Left hindlimb (tissue), 1 donor: ENCODE data around the gene SLC8B1.

Source experiments
- DNase-seq: peaks from one replicate; pipeline ENCODE4 v3.0.0-alpha.2; 2018

SLC8B1 gene

GRCh38 chr12:113292091-113292490 is 42.8 kb downstream of the SLC8B1 start:
- no peak for DNase-seq

- no peak for DNase-seq
Measured at GRCh38 chr12:113291586-113291985, 43.3 kb downstream of the SLC8B1 start.

GRCh38 chr12:113290506-113290905 is 44.4 kb downstream of the SLC8B1 start:
- no peak for DNase-seq

- DNase-seq, result no peak
Measured at GRCh38 chr12:113289361-113289760, 45.5 kb downstream of the SLC8B1 start.

DNA sequence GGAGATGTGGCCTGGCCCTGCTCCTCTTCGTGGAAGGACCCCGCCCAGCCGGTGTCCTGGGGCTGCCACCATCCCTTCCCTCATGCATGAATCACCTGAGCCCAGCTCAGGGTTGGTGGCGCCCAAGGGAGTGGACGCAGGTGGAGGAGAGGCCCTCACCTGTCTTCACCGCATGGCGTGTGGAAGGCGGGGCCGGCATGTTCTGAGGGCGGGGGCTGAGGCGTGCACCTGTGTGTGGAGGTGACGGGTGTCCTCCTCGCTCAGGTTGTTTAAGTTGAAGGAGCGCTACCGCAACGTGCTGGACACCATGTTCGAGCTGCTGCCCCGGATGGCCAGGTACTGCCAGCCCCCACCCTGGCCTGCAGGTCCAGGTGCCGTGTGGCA is 47.0 kb downstream of the SLC8B1 start:
- DNase-seq, result no peak

DNA sequence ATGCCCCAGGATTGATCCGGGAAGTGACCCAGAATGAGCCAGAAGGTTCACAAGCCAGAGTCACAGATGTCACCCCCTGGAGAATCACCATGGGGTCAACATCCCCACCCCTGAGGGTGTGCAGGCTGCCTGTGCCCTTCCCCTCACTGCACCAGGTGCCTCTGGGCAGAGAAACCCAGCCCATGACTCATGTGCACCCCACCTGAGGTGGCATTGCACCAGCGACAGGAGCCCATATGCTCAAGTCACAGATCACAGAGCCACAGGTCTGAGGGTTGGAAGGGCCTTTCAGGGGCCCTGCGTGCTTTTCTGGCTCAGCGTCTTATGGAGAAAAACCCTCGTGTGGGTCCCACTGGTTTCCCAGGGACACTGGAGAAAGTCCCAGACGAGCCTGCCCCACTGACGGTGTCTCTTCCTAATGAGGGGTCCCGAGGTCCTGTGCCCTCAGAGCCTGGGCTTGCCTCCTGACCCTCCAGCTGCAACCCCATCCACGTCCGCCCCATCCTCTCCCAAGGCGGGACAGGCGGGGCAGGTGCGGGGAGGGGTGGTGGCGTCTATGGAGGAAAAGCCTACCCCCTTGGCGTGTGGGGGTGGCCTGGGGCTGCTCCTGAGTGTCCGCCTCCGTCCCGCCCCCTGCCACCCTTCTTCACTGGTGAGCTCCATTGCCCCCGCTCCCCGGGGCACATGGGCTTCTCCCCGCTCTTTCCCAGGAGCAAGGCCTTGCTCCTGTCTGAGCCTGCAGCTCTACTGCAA is 47.6 kb downstream of the SLC8B1 start:
- no peak for DNase-seq

GRCh38 chr12:113286712-113287111 is 48.2 kb downstream of the SLC8B1 start:
- DNase-seq, result no peak

GRCh38 chr12:113285679-113286610 is 49.0 kb downstream of the SLC8B1 start:
- DNase-seq, result no peak

DNA sequence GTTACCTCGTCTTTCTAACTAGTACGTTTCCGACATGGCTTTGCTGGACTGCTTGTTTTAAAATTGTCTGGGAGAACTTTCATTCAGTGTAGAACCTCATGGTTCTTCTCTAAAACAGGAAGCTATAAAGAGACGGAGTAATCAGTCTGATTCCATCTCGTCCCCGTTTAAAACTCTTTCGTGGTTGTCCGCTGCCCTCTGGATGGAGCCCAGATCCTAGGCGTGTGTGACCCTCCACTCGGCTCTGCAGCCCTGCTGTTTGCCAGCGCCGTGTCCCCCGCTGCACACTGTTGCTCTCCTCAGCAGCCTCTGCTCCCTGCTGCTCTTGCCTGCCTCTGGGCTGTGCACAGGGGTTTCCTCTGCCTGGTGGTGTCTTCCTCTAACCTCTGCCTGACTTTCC is 50.2 kb downstream of the SLC8B1 start:
- no peak for DNase-seq

GRCh38 chr12:113278633-113279032 is 56.3 kb downstream of the SLC8B1 start:
- DNase-seq, result no peak

- no peak for DNase-seq
Measured at GRCh38 chr12:113278141-113278540, 56.8 kb downstream of the SLC8B1 start.

DNA sequence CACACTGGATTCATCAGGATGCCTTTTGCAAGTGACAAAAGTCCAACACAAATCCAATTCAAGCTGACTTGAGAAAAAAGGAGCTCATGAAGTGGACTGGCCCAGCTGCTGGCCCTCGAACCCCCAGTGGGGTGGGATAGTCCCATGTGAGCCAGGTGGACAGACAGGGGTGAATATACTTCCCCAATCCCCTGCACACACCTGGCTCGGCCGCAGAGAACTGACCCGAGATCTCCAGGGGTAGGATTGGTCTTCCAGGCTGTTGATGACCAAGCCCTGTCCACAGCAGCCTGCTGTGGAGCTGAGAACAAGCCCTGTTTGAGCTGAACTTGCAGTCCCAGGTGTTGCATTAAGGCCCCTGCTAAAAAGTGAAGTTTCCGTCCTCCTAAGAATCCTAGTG is 57.4 kb downstream of the SLC8B1 start:
- DNase-seq, result no peak

DNA sequence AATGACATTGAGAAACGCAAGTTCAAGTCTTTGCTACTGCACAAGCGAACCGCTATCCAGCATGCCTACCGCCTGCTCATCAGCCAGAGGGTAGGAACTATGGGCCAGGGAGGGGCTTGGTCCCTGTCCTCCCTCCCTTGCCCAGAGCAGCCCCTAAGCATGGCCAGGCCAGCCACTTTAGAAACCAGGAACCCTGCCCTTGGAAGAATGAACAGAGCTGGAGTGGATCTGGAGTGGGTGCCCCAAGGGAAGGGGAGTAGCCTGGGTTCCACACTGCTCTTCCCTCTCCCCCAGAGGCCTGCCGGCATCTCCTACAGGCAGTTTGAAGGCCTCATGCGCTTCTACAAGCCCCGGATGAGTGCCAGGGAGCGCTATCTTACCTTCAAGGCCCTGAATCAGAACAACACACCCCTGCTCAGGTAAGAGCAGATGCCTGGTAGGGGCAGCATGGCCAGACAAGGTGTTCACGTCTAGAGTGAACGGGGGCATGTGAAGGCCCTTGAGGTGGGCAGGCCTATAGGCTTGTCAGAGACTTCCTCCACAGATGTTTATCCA is 57.9 kb downstream of the SLC8B1 start:
- no peak for DNase-seq

DNA sequence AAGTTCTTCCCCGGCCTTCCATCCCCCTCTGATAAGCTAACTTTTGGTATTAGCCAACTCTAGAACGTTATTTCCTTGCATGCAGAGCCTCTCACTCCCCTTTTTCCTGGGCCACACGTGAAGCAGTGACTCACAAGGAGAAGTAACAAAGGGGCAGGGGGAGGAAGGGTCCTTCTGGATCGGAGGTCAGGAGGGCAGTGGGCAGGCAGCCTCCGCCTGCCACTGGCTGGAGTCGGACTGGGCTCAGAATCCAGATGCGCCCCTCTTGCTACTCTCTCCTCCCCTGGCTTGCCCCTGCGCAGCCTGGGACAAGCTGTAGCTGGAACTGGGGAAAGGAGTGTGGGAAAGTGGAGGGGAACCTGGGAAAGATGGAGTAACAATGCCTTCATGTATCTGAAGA is 58.6 kb downstream of the SLC8B1 start:
- DNase-seq, result no peak

DNA sequence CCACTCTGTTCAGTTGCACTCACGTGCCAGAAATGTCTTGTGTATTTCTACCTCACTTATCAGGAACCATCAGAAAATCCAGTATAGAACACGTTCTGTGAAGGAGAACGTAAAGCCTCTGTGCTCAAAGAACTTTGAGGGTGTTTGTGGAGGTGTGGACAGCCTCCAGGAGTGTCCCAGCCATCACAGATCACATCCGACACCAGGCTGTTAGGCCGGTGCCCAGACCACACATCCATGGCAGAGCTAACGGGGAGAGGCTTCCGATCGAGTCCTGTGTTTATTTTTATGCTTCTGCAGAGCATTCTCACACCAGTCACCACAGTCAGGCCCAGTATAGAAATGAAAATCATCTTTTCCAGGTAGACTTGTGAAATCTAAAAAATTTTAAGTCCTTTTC is 60.1 kb downstream of the SLC8B1 start:
- DNase-seq, result no peak

GRCh38 chr12:113273053-113273725 is 61.7 kb downstream of the SLC8B1 start:
- no peak for DNase-seq

DNA sequence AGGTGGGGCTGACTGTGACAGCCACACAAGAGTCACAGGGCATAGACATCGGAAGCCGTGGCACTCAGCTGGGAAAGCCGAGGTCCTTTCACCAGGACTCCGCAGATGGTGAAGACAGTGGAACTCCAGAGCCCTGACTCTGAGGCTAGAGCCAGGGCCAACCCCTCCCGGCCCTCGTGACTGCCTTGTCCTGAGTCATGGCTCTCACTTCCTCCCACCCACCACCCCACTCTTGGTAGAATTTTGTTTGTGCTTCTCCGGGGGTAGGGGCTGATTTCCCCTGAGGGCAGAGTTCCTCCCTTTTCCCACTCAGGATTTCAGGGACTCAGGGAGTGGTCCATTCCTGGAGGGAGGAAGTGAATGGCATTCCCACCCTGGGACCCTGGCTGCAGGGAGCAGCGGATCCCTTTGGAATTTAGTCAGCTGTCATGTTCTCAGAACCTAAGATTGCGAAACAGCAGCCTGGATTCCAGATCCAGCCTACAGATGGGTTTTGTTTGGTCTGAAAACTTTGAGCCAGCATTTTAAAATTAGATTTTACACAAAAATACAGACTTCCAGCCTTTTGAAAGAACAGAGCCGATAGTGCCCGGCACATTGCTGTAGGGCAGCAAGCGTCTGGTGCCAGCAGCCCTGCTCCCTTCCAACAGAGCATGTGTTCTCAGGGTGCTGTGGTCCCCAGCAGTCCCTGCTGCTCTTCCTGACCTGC is 62.9 kb downstream of the SLC8B1 start:
- no peak for DNase-seq

GRCh38 chr12:113271466-113271852 is 63.5 kb downstream of the SLC8B1 start:
- DNase-seq, result no peak

DNA sequence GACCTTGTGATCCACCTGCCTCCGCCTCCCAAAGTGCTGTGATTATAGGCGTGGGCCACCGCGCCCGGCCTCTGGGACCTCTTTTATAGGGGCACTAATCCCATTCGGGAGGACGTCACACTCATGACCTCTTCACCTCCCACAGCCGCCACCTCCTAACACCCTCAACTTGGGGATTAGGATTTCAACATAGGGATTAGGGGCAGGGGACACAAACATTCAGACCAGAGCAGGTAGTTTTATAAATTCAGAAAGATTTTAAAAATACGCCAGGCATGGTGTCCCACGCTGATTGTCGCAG is 64.2 kb downstream of the SLC8B1 start:
- DNase-seq, result no peak

GRCh38 chr12:113269257-113269943 is 65.5 kb downstream of the SLC8B1 start:
- DNase-seq, result no peak

- DNase-seq, result no peak
Measured at GRCh38 chr12:113268621-113269020, 66.3 kb downstream of the SLC8B1 start.

DNA sequence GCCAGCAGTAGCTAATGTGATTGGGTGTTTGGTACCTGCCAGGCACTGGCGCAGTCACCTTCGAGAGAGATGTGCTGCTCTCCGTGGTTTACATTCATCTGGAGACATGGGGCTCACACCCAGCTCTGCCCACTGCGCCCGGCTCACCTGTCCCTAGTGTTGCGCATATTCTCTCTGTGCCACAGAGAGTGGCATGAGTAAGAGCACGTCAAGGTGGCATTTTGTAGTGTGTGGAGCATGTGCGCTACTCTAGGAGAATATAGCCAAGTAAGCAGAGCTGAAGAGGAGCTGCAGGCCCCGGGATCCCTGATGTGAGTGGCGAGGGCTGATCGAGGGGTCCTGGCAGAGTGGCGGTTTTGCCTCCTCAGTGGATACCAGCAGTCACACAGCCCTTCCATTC is 66.8 kb downstream of the SLC8B1 start:
- no peak for DNase-seq
